GM21447 (cell line): ENCODE data around the gene NACC1.
"Not testable (repeated sequence)": the region's sequence is repeated elsewhere in the genome, so short reads cannot be mapped to it uniquely, and the experiment has no call there.

Source experiments
- ATAC-seq: cut with Tn5 transposase; IDR thresholded peaks from one replicate; pipeline ENCODE4 v1.9.1; 2021; ENCODE audit not compliant: unreplicated experiment

The NACC1 gene

DNA sequence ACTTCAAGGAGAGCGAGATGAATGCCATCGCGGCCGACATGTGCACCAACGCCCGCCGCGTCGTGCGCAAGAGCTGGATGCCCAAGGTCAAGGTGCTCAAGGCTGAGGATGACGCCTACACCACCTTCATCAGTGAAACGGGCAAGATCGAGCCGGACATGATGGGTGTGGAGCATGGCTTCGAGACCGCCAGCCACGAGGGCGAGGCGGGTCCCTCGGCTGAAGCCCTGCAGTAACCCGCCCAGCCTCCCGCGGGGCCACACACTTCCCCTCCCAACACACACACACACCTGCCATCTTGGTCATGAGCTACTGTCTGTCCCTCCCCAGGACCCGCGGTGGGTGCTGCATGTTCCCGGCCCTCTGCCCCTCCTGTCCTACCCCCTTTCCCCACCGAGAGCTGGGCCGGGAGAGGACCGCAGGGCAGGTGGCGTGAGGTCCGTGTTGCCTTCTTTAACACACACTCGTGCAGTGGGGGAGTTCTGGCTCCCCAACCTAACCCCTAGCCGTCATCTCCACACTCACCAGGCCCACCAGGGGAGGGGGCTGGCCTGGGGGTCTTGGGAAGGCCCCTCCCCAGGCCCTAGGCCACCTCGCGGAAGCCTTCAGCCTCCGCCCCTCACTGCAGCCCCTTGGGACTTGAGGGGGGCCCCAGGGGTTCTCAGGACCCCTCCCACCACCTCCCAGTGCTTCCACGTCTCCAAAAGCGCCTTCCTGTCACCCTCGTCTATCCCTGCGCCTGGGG lies 20.3 kb downstream of the NACC1 start:
- no peak for ATAC-seq

DNA sequence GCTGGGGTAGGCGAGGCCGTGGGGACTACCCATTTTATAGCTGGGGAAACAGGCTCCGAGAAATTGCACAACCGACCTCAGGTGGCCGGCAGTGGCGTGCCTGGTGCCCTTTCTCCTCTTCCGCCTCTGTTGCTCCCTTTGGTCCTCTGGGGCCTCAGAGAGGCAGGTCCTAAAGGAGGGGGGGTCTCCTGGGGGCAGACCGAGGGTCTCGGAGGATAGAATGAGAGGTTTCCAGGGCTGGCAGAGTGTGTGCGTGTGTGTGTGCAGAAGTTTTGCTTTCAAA lies 20.8 kb downstream of the NACC1 start:
- no peak for ATAC-seq

DNA sequence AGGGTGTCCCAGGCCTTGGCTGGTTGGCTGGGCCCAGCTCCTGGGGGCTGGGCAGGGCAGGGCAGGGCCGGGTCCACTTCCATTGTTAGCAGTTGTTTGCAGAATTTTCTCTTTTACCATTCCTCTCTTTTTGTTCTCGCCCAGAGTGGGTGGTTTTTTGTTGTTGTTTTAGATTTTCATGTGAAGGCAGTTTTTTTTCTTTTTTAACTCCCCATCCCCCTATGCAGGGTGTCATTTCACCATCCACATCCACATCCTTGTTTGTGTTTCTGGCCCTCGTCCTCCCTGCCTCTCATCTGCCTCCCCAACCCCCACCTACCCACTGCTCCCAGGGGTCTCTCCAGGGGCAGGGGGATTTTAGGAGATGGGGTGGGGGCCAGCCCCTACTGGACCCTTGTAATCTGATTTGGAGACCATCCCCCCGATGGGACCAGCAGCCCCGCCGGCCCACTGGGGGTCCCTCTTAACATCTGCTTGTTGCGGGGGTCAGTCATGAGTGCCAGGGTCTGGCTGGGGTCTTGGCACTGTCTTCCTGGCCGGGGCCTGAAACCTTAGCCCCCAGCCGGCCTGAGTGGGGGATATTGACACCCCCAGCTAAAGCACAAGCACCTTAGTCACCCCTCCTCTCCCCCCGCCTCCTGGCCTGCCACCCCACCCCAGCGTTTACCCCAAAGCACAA lies 21.7 kb downstream of the NACC1 start:
- no peak for ATAC-seq

DNA sequence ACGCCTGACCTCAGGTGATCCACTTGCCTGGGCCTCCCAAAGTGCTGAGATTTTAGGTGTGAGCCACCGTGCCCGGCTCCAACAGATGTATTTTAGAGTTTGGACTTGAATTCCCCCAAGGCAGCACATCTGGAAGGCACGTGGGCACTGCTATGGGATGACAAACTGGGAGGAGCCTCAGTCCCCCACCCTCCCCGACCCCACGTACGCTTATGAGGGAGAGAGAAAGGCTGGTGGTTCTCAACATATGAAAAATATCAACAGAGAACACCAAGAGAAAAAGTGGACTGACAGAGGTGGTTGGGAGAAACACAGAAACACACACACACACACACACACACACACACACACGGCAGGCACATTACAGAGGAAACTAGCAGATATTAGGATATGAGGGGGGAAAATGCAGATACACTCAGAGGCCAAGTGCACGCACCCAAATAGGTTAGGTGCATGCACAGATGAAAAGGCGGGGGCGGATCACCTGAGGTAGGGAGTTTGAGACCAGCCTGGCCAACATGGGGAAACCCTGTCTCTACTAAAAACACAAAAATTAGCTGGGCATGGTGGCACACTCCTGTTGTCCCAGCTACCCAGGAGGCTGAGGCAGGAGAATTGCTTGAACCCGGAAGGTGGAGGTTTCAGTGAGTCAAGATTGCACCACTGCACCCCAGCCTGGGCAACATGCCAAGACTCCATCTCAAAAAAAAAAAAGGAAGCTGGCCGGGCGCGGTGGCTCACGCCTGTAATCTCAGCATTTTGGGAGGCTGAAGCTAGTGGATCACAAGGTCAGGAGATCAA lies 28.9 kb downstream of the NACC1 start:
- no peak for ATAC-seq

DNA sequence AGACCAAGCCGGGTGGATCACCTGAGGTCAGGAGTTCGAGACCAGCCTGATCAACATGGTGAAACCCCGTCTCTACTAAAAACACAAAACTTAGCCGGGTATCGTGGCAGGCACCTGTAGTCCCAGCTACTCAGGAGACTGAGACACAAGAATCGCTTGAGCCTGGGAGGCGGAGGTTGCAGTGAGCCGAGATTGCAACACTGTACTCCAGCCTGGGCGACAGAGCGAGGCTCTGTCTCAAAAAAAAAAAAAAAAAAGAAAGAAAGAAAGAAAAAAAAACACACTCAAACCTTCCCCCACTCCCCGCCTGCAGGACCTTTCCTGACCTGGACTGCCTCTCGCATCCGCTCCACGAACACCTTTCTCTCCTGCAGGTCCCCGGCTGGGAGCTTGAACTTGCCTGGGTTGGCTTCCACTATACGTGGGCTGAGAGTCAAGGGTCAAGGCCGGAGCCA lies 31.1 kb downstream of the NACC1 start:
- not testable (repeated sequence) for ATAC-seq

DNA sequence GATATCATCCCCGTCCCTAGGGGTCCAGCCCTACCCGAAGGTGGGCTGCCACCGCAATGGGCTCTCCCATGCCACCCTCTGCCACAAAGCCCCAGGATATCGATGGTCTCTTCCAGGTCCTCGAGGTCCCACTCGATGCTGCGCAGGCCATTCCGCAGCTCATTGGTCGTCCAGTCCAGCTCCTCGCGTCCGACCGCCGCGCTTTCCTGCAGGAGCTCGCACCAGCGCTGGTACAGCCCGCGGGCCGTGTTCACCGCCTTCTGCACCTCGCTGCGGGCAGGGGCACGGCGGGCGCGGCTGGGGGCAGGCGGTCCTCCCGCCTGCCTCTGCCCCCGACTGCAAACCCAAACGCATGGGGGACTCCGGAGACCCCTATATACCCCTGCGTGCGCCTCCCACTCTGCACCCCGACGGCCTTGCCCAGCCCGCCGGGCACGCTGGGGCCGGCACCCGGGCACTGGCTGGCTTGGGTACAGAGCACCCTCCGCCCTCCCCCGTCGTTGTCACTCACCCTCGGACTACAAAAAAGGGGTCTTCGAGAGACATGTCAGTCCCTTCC lies 31.6 kb downstream of the NACC1 start:
- no peak for ATAC-seq

DNA sequence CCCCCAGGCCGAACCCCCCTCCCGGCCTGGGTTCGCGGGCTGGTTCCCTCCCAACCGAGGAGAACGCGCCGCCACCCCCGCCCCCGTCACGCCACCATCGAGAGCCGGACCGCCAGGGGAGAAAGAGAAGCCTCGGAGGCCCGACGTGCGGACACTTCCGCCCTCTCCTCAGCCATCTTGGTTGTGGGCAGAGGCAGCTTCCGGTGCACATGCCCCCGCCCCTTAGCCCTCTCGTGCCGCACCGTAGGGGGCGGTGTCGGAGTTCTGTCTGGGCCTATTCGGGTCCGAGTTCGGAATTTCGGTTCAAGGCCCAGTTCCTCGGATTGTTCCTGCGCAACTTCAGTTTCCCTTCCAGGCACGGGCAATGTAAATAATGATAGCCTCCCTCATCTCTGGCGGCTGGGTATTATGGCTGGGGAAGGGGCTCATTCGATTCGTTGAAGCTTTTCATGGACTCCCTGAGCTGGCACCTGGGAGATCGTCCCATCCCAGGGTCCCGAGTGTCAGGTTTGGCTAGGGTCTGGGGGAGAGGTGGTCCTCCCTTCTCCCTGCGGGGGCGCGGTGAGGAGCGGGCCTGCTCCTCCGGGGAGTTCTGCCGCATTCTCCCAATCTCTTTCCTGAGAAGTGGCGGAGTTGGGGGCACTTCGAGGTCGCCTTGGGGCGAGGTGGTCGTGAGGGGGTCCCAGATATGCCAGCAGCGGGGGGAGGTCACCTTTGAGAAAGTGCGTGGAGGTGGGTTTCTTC lies 32.3 kb downstream of the NACC1 start, which contains the start of the genes IER2 and STX10:
IER2 (plus strand) TSS at position 225 of the 744 bp plus-strand sequence. CDS start 2,776 bp downstream, outside the sequence.
STX10 (minus strand) TSS at position 189 of the 744 bp plus-strand sequence. CDS start 202 bp downstream, outside the sequence.
- no peak for ATAC-seq

DNA sequence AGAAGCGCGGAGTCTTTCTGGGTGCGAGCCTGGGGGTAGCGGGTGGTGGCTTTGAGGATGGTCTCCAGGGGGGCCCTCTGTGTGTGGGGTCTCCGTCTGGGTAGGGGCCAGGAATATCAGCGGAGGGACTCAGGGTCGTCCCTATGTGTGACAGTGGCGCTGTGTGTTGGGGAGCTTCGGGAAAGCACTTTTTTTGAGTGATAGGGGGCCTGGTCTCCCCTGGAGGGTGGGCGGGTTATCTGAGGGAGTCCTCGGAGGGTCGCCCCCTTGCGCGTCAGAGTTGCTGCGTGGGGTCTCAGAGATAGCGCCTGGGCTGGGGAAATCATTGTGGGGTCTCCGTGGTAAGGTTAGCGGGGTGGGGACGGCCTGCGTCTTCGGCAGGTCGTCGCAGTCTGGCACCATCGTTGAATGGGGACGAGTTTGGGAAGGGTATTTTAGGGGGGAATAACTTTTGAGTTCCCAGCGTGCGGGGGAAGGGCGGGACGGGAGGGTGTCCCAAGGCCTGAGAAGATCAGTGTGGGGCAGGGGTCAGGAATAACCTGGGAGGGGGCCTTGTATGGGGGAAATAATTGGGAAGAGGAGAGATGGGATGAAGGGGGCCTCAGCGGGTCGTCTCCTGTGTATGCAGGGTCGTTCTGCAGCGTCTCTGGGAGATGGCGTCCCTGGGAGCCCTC lies 33.0 kb downstream of the NACC1 start:
- no peak for ATAC-seq

DNA sequence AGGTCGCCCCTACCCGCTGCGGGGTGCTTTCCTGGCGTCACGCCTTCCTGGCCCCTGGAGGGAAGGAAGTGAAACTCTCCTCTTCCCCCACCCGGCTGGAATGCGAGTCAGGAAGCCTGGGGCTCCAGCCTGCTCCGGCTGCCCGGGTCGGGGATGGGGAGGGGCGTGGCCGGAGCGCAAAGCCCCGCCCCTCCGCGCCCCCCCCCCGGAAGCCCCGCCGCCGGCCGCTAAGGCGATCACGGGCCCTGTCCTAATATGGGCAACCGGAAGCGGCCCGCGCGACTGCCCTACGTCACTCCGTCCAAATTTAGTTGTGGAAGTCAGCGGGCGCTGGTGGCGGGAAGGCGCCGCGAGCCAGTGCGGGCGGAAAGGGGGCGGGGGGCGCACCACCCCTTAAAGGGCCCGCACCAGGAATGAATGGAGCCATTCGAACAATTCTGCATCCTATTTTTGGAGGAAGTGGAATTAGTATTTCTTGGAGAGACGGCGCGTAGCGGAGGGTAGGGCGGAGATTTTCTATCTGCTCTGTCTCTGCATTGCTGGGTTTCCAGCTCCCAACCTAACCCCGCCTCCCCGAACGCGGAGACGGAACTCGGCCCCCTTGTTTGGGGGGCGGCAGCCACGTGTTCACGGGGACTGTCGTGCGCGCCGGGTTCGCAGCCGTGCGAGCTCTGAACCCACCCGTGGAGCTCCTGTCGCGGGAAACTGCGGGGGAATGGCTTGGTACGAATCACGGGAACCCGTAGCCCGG lies 33.7 kb downstream of the NACC1 start:
- peak; percentile 32 for ATAC-seq

DNA sequence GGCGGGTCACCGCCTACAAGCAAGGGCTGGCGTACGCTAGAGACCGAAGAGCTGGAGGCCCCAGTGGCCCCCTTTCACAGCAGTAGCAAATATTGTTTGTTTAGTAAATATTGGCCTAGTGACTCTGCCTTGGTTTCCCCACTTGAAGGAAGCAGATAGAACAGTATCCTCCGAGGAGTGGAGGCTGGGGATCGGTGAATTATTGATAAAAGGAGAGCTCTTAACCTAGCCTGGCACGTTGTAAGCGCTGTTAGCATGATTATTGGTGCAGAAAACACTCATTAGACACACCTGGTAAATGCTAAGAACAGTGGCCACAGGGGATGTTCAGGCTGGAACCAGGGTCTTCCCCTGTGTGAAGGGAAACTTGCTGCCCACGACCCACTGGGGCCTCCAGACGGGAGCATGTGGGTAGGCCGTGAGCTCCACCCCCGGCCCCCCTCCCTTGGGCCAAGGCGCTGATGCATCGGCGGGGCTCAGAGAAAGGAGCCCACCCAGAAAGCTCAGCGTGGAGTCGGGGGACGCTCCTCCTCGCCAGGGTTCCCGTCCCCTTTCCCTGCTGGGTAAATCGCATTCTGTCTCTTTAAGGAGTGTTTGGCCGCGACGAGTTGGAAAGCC lies 34.4 kb downstream of the NACC1 start:
- peak; percentile 7 for ATAC-seq

DNA sequence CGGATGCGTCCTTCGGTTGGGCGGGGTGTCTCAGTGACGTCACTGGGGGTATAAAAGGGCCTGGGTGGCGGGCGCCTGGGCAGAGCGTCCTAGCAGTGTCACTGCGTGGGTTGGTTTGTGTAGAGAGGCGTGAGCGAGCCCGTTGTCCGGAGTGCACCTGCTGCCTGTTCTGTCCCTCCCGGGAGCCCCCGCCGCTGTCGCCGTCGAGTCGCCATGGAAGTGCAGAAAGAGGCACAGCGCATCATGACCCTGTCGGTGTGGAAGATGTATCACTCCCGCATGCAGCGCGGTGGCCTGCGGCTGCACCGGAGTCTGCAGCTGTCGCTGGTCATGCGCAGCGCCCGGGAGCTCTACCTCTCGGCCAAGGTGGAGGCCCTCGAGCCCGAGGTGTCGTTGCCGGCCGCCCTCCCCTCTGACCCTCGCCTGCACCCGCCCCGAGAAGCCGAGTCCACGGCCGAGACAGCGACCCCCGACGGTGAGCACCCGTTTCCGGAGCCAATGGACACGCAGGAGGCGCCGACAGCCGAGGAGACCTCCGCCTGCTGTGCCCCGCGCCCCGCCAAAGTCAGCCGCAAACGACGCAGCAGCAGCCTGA lies 35.0 kb downstream of the NACC1 start:
- ATAC-seq, result peak; percentile 30

DNA sequence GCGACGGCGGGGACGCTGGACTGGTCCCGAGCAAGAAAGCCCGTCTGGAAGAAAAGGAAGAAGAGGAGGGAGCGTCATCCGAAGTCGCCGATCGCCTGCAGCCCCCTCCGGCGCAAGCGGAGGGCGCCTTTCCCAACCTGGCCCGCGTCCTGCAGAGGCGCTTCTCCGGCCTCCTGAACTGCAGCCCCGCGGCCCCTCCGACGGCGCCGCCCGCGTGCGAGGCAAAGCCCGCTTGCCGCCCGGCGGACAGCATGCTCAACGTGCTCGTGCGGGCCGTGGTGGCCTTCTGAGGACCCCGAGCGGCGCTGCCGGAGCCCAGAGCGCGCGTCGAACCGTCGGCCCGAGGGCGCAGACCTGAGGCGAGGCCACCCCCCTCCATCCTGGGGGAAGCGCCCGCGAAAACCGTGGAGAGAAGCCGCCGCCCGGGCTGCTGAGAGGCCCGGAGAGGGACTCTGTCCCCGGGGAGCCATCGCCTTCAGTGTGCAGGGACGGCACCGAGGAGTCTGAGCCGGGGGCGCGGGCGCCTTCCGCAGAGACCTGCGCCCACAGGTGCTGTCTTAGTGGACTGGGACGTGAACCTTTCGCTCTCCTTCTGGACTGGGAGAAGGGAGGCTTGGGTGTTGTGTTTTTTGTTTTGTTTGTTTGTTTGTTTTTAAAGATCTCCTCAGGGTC lies 35.6 kb downstream of the NACC1 start:
- no peak for ATAC-seq

DNA sequence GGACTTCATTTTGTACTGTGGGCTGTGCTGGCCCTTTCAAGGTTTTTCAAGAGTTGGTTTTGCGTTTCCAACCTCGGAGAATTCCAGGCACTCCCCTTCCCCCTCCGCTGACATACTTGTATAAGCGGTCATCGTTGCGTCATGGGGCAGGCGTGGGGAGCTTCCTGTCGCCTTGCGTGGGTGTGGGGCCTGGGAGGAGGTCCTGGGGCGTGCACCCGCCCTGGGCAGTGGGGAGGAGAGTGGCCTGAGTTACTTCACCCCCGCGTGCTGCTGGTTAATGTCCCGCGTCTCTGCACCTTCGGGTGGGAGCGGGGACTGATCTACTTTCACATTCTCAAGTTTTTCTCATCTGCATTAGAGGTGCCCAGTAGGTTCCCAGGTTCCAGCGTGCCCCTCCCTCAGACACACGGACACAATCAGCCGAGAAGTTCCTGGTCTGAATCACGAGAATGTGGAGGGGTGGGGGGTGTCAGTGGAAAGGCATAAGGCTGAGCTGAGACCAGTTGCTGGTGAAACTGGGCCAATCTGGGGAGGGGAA lies 36.2 kb downstream of the NACC1 start:
- ATAC-seq, result no peak

DNA sequence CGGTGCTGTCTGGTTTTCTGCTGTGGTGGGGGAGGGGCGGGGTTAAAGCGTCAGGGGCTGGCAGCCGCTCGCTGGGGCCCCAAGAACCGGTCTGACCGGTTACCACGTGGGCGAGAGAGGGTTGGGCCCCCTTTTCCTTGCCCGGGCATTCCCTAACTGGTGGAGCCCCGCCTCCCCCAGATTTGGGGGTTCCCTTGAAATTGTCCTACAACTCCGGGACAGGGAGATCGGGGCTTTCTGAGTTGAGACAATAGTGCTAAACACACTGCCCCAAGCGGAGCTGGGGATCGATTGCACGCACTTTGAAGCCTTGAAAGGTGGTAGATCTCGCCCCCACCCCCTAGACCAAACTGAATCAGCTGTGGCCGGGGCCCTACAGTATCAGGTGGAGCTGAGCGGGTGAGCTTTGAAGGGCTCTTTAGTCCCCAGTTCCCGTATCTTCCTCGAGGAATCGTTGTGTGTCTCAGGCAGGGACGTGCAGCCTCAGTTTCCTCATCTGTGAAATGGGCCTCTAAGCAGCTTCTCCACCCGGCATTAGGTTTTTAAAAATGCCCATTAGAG lies 36.9 kb downstream of the NACC1 start:
- no peak for ATAC-seq

DNA sequence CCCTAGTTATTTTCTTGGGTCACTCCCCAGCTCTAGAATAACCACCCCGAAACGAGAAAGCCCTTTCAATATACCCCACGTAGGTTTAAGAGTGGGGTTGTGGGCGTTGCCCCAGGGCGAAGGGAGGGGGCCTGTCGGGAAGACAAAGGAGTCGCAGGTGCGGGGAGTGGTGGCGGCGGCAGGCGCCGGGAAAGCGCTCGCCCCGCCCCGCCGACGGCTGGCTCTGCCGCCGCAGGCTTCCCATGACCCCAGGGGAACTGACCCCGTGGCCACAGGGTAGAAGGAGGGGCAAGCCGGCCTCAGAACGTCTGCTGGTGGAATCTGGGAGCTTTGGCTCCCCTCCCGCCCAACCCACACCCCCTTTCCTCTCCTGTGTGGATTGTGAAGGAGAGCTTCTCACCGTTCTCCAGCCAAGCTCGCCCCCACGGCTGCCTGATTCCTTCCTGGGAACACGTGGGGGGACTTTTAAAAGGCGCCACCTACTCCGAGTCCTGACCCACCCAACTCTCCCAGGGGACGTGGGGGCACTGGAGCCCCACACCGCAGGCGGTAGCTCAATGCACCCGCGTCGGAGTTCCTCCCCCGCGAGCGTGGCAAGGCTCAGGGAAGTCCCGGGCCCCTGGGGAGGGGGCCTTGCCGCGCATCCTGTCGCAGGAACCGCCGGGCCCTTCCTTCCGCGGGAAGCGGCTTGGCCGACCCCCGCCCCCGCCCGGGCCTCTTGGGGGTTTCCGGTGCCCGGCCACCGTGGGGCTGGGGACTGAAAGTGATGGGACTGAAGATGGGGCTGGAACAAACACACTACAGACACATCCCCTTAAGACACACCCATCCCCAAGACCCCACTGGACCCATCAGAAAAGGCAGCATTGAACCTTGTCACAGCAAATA lies 37.7 kb downstream of the NACC1 start:
- no peak for ATAC-seq

DNA sequence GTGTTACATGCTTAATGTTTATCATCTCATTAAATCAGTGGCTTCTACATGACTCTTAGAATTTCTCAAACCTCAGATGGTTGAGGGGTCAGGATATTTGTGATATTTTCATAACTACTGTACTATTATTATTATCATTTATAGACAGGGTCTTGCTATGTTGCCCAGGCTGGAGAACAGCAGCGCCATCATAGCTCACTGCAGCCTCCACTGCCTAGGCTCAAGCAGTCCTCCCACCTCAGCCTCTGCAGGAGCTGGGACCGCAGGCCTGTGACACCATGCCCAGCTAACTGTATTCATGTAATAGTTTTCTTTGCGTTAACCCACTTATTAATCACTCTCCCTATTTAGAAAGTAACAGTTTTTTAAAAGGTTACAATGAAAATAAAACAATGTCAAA lies 41.6 kb downstream of the NACC1 start:
- no peak for ATAC-seq
